ENCODE results near the gene FIGNL2. TPM values are rescaled to one million over a fixed set of nuclear protein-coding genes. Genes with fewer than 3 reads are reported as not detected.

FIGNL2 gene
- total RNA-seq, 1 experiment from 2014 or later: not detected

GRCh38 chr12:51893786-51894185 is 45.3 kb upstream of the FIGNL2 start:
- BruUV-seq (replicated peaks): no TSS peak
- intact Hi-C loops (cut with micrococcal nuclease; ENCODE audit: unreplicated experiment): loop anchor here (2.0 kb wide), 1 partner anchor 87 kb away; no protein-coding TSS in a partner anchor

GRCh38 chr12:51891843-51892242 is 43.3 kb upstream of the FIGNL2 start:
- no peak for TF ChIP-seq CTCF (IDR thresholded peaks at IDR 0.05; ENCODE audit: unreplicated experiment)
- intact Hi-C loops (cut with micrococcal nuclease; ENCODE audit: unreplicated experiment): loop anchor here (2.0 kb wide), 1 partner anchor 89 kb away; no protein-coding TSS in a partner anchor
- H3K9me3 Mint-ChIP-seq (ENCODE audit: low read depth, unreplicated experiment): no peaks in the 10 kb centered on the region
- peaks cover 13% of the 10 kb centered on the region for H3K27me3 Mint-ChIP-seq (ENCODE audit: unreplicated experiment)
- no peak overlapping the region for H3K4me3 Mint-ChIP-seq (ENCODE audit: low read depth, unreplicated experiment)
- H3K36me3 Mint-ChIP-seq (ENCODE audit: insufficient read depth, unreplicated experiment): no peaks in the 10 kb centered on the region
- no peak overlapping the region for H3K27ac Mint-ChIP-seq (ENCODE audit: unreplicated experiment)
- CTCF ChIA-PET: interaction anchor here (0.7 kb wide), 1 partner anchor 127 kb away, joined by 4 read pairs; no protein-coding TSS in a partner anchor
- H3K4me1 Mint-ChIP-seq (ENCODE audit: low read depth, unreplicated experiment): no peaks in the 10 kb centered on the region
- no TSS peak for BruUV-seq (replicated peaks)
- no peak for DNase-seq

More at GRCh38 chr12:51893786-51894185, 45.3 kb upstream of the FIGNL2 start:
- H3K4me3 Mint-ChIP-seq (ENCODE audit: low read depth, unreplicated experiment): no peak overlapping the region
- H3K36me3 Mint-ChIP-seq (ENCODE audit: insufficient read depth, unreplicated experiment): no peaks in the 10 kb centered on the region
- no peak for TF ChIP-seq CTCF (IDR thresholded peaks at IDR 0.05; ENCODE audit: unreplicated experiment)
- no peak for DNase-seq
- CTCF ChIA-PET: interaction anchor here (1.6 kb wide), 2 partner anchors 19 to 83 kb away, joined by 4 to 5 read pairs; no protein-coding TSS in a partner anchor
- H3K4me1 Mint-ChIP-seq (ENCODE audit: low read depth, unreplicated experiment): no peaks in the 10 kb centered on the region
- no peak overlapping the region for H3K27ac Mint-ChIP-seq (ENCODE audit: unreplicated experiment)
- no peaks in the 10 kb centered on the region for H3K9me3 Mint-ChIP-seq (ENCODE audit: low read depth, unreplicated experiment)
- H3K27me3 Mint-ChIP-seq (ENCODE audit: unreplicated experiment): peaks cover 13% of the 10 kb centered on the region

GRCh38 chr12:51890511-51891171 is 42.1 kb upstream of the FIGNL2 start:
- no peaks in the 10 kb centered on the region for H3K9me3 Mint-ChIP-seq (ENCODE audit: low read depth, unreplicated experiment)
- TF ChIP-seq CTCF (IDR thresholded peaks at IDR 0.05; ENCODE audit: unreplicated experiment): no peak
- no peaks in the 10 kb centered on the region for H3K36me3 Mint-ChIP-seq (ENCODE audit: insufficient read depth, unreplicated experiment)
- BruUV-seq (replicated peaks): no TSS peak
- DNase-seq: no peak
- no peak overlapping the region for H3K4me3 Mint-ChIP-seq (ENCODE audit: low read depth, unreplicated experiment)
- intact Hi-C loops (cut with micrococcal nuclease; ENCODE audit: unreplicated experiment): no loop called here
- H3K27me3 Mint-ChIP-seq (ENCODE audit: unreplicated experiment): peaks cover 13% of the 10 kb centered on the region
- CTCF ChIA-PET: no interaction called here
- H3K4me1 Mint-ChIP-seq (ENCODE audit: low read depth, unreplicated experiment): peaks cover 7% of the 10 kb centered on the region
- H3K27ac Mint-ChIP-seq (ENCODE audit: unreplicated experiment): no peak overlapping the region

- BruUV-seq (replicated peaks): no TSS peak
- H3K27ac Mint-ChIP-seq (ENCODE audit: unreplicated experiment): no peak overlapping the region
- peaks cover 13% of the 10 kb centered on the region for H3K27me3 Mint-ChIP-seq (ENCODE audit: unreplicated experiment)
- no peaks in the 10 kb centered on the region for H3K36me3 Mint-ChIP-seq (ENCODE audit: insufficient read depth, unreplicated experiment)
- H3K9me3 Mint-ChIP-seq (ENCODE audit: low read depth, unreplicated experiment): no peaks in the 10 kb centered on the region
- no peak for DNase-seq
- H3K4me3 Mint-ChIP-seq (ENCODE audit: low read depth, unreplicated experiment): no peak overlapping the region
- CTCF ChIA-PET: interaction anchor here (1.1 kb wide), 1 partner anchor 19 kb away, joined by 3 read pairs; no protein-coding TSS in a partner anchor
- intact Hi-C loops (cut with micrococcal nuclease; ENCODE audit: unreplicated experiment): no loop called here
- H3K4me1 Mint-ChIP-seq (ENCODE audit: low read depth, unreplicated experiment): peaks cover 7% of the 10 kb centered on the region
- no peak for TF ChIP-seq CTCF (IDR thresholded peaks at IDR 0.05; ENCODE audit: unreplicated experiment)
These were observed 41.6 kb upstream of the FIGNL2 start for GRCh38 chr12:51890133-51890464.
